ENCODE results near the gene STK32C.
"Not testable (repeated sequence)": the region's sequence is repeated elsewhere in the genome, so short reads cannot be mapped to it uniquely, and the experiment has no call there.

STK32C gene

GRCh38 chr10:132301371-132302330 lies 6.1 kb downstream of the STK32C start:
- DNase-seq (ENCODE audit: low spot score) = no peak

DNA sequence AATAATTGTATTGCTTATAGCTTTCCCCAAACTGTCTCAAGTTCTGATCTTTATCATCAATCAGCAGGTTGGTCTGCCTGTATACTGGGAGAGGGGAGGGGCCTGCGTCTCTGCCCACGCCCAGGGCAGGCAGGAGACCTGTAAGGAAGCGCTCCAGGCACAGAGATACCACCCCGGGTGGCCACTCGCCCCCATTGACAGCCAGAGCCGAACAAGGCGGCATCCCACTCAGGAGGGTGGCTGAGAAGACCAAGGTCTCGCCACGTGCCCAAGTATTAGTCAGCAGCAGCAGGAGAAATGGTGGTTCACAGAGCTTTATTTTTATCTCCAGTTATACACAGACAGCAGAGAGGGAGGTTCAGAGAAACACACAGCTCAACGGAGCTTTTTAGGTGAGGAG lies 7.2 kb downstream of the STK32C start:
- no peak for DNase-seq (ENCODE audit: low spot score)

DNA sequence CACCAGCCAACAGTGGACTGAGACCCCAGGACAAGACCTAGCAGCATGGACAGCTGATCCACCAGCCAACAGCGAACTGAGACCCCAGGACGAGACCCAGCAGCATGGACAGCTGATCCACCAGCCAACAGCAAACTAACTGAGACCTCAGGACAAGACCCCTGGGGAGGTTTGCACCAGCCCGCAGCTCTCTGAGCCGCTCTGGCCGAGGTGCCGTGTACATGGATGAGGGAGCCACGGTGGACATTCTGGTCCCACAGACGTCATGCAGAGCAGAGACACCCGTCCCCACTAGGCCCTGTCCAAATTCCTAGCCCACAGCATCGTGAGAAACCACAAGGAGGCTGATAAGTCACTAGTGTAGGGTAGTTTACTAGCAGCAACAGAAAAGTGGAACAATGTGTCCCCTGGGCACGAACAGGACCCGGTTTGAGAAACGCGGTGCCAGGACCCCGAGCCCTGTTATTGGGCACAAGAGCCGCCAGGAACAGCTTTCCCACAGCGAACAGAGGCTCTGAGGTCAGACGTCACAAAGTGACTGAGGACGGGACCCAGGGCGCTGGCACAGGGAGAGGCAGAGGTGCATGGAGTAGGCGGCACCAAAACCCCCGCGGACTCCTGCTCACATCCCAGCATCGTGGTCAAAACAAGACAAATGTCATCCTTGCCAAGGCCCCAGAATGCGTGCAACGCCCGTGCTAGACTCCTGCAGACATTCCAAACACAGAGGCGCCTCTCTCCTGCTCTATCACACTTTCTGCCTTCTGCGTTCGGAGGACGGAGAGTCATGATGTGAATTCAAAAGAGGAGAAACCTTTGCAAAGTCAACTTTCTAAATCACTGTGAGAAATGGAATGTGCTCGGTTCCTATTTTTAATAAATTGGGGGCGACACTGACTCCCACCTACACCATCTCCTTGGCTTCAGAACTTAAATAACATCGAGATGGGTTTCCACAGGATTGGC lies 8.1 kb downstream of the STK32C start:
- no peak for DNase-seq (ENCODE audit: low spot score)

GRCh38 chr10:132298038-132298881 lies 9.5 kb downstream of the STK32C start:
- DNase-seq (ENCODE audit: low spot score) = no peak

GRCh38 chr10:132297526-132297925 lies 10.2 kb downstream of the STK32C start:
- DNase-seq (ENCODE audit: low spot score) = no peak

DNA sequence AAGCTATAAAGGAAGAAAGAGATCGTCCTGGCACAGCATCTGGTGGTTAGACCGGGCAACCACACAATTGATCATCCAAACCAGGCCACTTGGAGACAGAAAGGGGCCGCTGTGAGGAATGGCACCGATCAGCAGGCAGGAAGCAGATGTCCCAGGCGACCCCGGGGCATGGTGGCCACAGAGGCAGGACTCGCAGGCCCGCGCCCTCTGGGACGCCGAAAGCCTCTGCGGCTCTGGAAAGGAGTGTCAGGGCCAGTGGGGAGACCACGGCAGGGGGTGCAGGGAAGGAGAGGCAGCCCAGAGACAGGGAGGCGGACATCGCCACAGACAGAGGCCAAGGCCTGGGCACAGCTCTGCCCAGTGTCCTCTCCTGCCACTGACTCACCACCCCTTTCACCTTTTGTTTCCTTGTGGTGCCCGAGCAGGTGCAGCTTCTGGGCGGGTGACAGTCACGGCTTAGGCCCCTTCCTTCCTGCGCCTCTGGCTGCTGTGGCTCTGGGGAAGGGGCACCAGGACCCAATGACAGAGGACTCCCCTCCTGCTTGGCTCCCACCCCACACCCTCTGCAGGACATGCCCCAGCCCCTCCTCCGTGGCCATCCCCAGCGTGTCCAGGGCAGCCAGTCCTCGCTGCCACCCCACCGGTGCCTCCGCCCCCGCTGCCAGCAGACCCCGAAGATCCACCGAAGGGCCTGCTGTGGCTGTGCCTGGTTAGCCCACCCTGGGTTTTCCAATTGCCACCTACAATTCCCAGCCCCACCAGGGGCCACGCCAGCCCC lies 10.9 kb downstream of the STK32C start:
- no peak for DNase-seq (ENCODE audit: low spot score)

- DNase-seq (ENCODE audit: low spot score) = not testable (repeated sequence)
Measured at GRCh38 chr10:132295481-132295880, 12.3 kb downstream of the STK32C start.

DNA sequence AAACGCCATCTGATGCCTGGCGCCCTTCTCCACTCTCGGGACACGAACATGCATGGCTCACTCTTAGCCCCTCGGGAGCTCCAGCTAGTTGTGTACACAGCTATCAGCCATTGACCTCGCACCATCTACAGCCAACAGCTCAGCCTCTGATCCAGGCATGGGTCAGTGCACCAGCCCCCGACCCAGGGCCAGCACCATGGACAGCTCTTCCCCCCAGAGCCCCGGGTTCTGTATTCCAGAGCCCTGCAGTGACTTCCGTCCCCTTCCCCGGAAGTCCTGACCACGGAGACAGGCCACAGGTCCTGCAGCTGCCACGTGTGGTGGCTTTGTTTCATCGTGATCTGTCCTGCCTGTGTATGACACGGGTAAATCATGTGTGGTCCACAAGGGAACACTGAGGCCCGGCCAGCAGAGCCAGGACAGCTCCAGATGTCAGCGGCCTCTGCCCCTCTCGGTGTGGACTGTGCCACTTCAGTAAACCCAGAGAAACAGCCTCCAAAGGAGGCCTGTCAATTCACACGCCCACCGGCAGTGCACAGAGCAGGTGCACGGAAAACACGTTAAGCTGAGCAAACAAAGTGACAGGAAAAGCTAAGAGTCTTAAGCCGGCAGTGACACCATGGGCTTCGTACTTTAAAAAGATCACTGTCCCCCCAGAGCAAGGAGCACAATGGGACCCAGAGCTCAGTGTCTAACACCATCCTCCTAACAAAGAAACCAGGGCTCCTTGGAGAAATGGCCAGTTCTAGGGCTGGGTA lies 13.0 kb downstream of the STK32C start:
- DNase-seq (ENCODE audit: low spot score) = no peak

DNA sequence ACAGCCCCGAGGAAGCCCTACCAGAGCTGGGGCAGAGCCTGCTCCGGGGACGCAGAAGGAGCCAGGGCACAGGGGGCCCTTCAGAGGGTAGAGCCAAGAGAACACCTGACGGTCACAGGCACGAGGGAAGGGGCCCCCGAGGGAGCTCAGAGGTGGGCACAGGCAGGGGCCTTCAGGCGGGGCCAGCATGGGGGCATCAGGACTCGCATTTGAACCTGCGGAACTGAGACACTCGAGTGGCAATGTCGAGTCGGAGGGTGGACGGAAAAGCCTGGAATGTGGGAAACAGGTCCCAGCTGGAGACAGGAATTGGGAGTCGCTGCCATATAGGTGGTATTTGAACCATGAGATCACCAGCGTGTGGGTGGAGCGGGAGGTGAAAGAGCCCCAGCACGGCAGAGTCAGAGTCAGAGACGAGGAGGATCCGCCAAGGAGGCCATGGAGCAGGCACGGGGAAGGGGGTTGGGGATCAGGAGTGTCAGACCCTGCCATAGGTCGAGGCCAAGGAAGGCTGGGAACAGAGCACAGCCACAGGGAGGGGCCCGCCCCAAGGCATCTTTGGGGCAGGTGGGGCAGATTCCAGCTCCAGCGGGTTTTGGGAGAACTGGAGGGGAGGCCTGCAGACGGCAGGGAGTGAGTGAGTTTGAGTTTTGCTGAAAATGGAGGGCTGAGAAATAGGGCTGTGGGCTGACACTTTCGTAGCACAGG lies 13.8 kb downstream of the STK32C start:
- DNase-seq (ENCODE audit: low spot score) = no peak

DNA sequence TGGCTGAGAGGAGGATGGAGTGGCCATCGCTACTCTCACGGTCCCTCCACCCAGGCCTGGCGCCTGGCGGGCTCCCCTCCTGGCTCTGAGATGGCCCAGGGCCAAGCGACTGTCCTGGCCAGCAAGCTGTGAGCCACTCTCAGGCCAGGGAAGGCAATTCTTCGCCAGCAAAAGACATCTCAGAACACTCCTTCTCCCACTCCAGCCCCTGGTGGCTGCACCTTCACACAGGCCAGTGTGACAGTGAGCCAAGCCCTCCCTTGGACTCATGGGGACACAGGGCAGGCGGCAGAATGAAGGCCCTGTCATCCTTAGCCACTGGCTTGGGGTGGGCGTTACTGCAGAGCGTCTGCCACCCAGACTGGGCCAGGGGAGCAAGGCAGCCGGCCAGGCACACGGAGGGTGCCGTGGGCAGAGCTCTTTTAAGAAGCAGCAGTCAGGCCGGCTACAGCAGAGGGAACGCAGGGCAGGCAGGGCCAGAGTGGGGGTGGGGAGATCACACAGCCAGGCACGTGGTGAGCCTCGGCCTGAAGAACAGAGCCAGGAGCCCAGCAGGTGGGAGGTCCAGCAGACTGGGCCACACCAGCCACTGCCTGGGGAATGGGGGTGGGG lies 14.4 kb downstream of the STK32C start:
- DNase-seq (ENCODE audit: low spot score) = no peak

DNA sequence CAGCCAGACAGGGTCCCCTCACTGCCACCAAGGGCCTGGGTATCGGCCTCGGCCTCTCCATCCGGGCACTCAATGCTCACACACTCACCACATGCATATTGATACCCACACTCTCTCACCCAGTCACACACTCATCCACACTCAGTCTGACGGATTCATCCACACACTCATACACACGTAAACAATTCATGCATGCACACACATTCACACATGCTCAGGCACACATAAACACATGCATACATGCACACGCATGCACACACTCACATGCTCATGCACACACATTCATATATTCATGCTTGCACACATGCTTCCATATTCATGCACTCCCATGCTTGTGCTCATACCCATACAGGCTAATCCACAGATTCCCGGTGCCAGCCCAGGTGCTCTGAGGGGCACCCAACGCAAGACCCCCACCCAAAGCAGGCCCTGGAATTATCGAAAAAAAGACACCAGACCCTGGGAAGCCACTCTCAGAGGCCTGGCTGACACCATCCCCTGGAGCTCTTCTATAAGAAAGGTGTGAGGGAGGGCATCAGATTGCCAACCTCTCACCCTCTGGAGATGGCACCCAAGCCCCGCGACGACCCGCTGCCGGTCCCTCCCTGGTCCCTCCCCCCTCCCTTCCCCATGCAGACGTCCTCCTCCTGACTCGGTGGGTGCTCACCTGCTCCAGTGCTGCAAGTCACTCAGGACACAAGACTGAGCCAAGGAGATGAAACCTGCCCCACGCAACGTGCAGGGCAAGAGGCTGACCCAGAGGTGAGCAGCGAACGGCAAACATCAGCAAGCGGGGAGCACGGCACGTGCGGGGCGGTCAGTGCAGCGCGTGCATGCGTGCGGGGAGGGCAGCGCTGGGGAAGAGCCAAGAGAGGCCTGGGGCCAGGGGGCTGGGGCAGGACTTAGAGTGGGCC lies 15.2 kb downstream of the STK32C start:
- no peak for DNase-seq (ENCODE audit: low spot score)

DNA sequence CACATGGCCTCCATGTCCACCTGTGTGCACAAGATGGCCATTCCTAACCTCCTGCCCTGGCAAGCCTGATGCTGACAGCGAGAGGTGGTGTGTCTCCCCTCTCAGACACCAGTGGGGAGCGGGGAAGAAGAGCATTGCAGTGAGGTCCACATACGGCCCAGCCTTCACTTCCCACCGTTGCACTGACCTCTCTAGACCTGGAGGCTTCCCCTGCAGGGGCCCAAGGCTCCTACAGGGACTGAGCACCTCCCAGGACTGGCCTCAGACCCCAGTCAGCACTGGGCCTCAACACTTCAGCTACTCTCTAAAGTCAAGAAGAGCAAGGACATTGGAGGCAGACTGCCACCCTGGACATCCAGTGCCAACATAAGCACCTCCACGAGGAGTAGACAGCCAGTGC lies 15.9 kb downstream of the STK32C start:
- no peak for DNase-seq (ENCODE audit: low spot score)

DNA sequence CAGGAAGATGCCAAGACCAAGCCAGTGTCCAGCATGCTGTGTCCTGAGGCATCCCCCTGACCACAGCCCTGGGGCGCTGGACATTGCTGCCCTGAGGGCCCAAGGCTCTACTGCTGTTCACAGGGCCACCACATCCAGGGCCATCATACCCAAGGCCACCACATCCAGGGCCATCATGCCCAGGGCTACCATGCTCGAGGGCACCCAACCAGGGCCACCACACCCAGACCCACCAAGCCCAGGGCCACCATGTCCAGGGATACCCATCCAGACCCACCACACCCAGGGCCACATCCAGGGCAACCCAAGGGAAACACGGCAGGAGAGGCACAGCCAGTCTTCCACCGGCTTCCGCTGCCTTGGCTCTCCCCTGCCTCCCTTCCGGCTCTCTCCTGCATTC lies 17.1 kb downstream of the STK32C start:
- DNase-seq (ENCODE audit: low spot score) = no peak

- no peak for DNase-seq (ENCODE audit: low spot score)
Measured at GRCh38 chr10:132289439-132289838, 18.3 kb downstream of the STK32C start.

DNA sequence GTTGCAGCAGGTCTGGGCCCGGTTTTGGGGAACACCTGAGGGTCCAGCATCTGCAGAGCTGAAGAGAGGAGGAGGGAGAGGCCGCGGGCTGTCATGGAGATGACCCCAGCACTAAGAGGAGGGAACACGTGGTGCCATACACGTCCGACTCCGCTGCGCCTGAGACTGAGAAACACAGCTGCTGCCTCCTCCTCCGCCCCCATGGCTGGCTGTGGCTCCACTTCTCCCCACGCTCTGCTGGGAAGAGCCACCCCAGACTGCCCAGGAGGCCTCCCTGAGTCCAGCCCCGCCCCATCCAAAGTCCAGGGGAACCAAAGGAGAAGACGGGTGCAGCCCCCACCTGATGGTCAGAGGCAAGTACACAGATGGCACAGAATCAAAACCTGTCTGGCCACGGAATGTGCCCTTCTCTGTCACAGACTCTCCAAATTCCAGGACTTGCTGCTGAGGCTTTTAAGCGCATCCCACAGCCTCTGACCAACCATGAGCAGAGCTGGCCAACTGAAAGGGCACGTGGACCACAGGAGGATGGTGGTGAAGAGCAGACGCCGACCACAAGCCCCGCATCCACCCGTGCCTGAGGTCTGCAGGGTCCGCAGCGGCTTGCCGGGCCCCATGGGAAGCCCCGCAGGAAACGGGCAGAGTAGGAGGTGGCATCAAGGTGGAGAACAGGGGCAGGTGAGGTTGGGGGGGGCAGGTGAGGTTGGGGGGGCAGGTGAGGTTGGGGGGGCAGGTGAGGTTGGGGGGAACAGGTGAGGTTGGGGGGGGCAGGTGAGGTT lies 24.0 kb downstream of the STK32C start:
- DNase-seq (ENCODE audit: low spot score) = no peak

DNA sequence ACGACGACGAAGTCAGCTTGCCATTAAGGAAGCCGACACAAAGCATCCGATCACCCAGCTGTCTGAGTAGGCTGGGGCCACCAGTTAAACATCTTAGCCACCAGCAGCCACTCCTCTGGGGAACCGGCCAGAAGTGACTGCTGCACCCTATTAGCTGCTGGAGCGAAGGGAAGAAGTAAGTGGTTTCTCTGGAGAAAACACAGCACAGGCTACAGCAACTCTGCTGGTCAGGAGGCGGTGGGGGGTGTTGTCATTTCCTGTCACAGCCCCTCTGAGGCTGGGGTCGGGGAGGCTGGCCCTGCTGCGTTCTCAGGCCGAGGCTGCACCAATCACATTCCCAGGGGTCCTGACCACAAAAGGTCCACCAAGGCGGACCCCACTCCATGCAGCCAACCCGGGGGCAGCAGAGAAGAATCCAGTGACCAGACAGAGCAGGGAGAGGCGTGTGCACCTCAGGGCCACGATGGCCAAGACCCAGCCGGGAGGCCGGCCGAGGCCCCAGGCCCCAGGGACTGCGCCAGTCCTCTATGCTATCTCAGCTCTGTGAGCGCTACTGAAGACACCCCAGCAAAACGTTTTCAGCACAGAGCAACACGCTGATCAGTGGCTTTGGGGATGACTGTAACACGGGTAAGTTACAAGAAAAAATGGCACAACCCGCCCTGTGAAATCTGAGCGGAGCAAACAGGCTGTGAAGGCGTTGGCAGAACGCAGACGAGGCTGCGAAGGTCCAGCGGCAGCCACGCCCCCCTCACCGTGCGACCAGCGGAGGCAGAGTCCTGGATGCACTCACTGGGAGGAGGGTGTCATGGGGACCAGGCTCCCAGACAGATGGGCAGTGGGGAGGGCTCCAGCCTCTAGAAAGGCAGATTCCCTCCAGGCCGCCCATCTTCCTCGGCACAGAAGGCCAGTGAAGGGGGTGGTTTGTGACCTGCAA lies 24.8 kb downstream of the STK32C start:
- no peak for DNase-seq (ENCODE audit: low spot score)
